CD14-positive monocyte (primary cell): Measurements from ENCODE around the gene NCCRP1. TPM values are rescaled to one million over a fixed set of nuclear protein-coding genes. Genes with fewer than 3 reads are reported as not detected.

Experiments used
- DNase-seq, 3 donors: peaks; one replicate each; pipeline ENCODE4 v3.0.0-alpha.2; 2011 to 2022
- H2AFZ ChIP-seq: 2 replicates; pipeline ENCODE4 v1.6.0; 2012; ENCODE audit warnings: mild to moderate bottlenecking, low read depth, low read length, inconsistent platforms; ENCODE audit not compliant: insufficient read depth, poor library complexity, severe bottlenecking
- H3K27ac ChIP-seq, 2 donors: 1 replicate in 1 of 2; 2 replicates in 1 of 2; pipeline ENCODE4 v1.5.1; 2012 to 2013; ENCODE audit warnings: low read length in 2 of 2, control low read depth in 1 of 2, inconsistent platforms in 1 of 2, low read depth in 1 of 2, mild to moderate bottlenecking in 1 of 2
- H3K27me3 ChIP-seq, 2 donors: one replicate each; pipeline versions ENCODE4 v1.6.0 to v1.6.1; 2011 to 2013; ENCODE audit warnings: low read length in 2 of 2; ENCODE audit not compliant: control insufficient read depth in 2 of 2, insufficient read depth in 2 of 2
- H3K36me3 ChIP-seq, 2 donors: replicated peaks in 1 of 2; 1 replicate in 1 of 2; 2 replicates in 1 of 2; pipeline versions ENCODE4 v1.5.1 to v1.6.1; 2012 to 2013; ENCODE audit warnings: low read length in 2 of 2, control low read depth in 1 of 2, inconsistent platforms in 1 of 2, mild to moderate bottlenecking in 1 of 2; ENCODE audit not compliant: insufficient read depth in 2 of 2, control insufficient read depth in 1 of 2
- H3K4me1 ChIP-seq, 2 donors: 1 replicate in 1 of 2; 2 replicates in 1 of 2; pipeline versions ENCODE4 v1.5.1 to v1.6.1; 2012 to 2013; ENCODE audit warnings: low read length in 2 of 2, control low read depth in 1 of 2, inconsistent platforms in 1 of 2, mild to moderate bottlenecking in 1 of 2, moderate library complexity in 1 of 2; ENCODE audit not compliant: insufficient read depth in 2 of 2, control insufficient read depth in 1 of 2
- H3K4me2 ChIP-seq: replicated peaks from 2 replicates; pipeline ENCODE3; 2012; ENCODE audit warnings: low read length, moderate library complexity, mild to moderate bottlenecking; ENCODE audit not compliant: poor library complexity, severe bottlenecking; ENCODE audit errors: extremely low read depth
- H3K4me3 ChIP-seq, 3 experiments: fragments of 200-600 bp in 1 of 3; sonication (generic) in 1 of 3; replicated peaks in 1 of 3; 1 replicate in 2 of 3; 2 replicates in 1 of 3; pipeline ENCODE4 v1.5.1; 2011 to 2013; ENCODE audit warnings: low read length in 3 of 3, mild to moderate bottlenecking in 3 of 3, control low read depth in 2 of 3, low read depth in 2 of 3, inconsistent platforms in 1 of 3, moderate library complexity in 1 of 3
- H3K79me2 ChIP-seq: 2 replicates; pipeline ENCODE4 v1.6.0; 2012; ENCODE audit warnings: mild to moderate bottlenecking, control low read depth, inconsistent platforms, low read length, moderate library complexity; ENCODE audit not compliant: insufficient read depth
- H3K9ac ChIP-seq: 2 replicates; pipeline ENCODE4 v1.6.0; 2017; ENCODE audit warnings: low read length, mild to moderate bottlenecking; ENCODE audit not compliant: insufficient read depth, poor library complexity, severe bottlenecking
- H3K9me3 ChIP-seq, 2 donors: replicated peaks in 1 of 2; 1 replicate in 1 of 2; 2 replicates in 1 of 2; pipeline versions ENCODE4 v1.5.1 to v1.6.1; 2012 to 2013; ENCODE audit warnings: low read length in 2 of 2, control low read depth in 1 of 2; ENCODE audit not compliant: control insufficient read depth in 1 of 2, insufficient read depth in 1 of 2
- H4K20me1 ChIP-seq: 2 replicates; pipeline ENCODE4 v1.6.0; 2012; ENCODE audit warnings: mild to moderate bottlenecking, low read length, control low read depth, moderate library complexity; ENCODE audit not compliant: insufficient read depth
- H3K27ac Mint-ChIP-seq, 7 donors: one replicate each; pipeline ENCODE4 v1.8.0; 2020; ENCODE audit warnings: mild to moderate bottlenecking in 7 of 7, mixed read lengths in 7 of 7, moderate library complexity in 6 of 7, inconsistent platforms in 2 of 7
- H3K27me3 Mint-ChIP-seq, 3 donors: one replicate each; pipeline ENCODE4 v1.8.0; 2021 to 2022; ENCODE audit warnings: low read depth in 3 of 3, mild to moderate bottlenecking in 3 of 3, mixed read lengths in 3 of 3, moderate library complexity in 3 of 3, inconsistent platforms in 1 of 3
- H3K36me3 Mint-ChIP-seq, 2 donors: one replicate each; pipeline ENCODE4 v1.8.0; 2020; ENCODE audit warnings: mixed read lengths in 2 of 2, inconsistent platforms in 1 of 2, mild to moderate bottlenecking in 1 of 2
- H3K4me1 Mint-ChIP-seq: one replicate; pipeline ENCODE4 v1.8.0; 2020; ENCODE audit warnings: mild to moderate bottlenecking, mixed read lengths
- H3K4me3 Mint-ChIP-seq, 2 donors: one replicate each; pipeline ENCODE4 v1.8.0; 2020; ENCODE audit warnings: mild to moderate bottlenecking in 2 of 2, mixed read lengths in 2 of 2, moderate library complexity in 1 of 2
- H3K9me3 Mint-ChIP-seq, 7 donors: one replicate each; pipeline ENCODE4 v1.8.0; 2020 to 2022; ENCODE audit warnings: mixed read lengths in 7 of 7, mild to moderate bottlenecking in 6 of 7, moderate library complexity in 6 of 7, inconsistent platforms in 2 of 7
- CTCF ChIP-seq: fragments of 200-600 bp; IDR thresholded peaks from one replicate; pipeline ENCODE4 v1.8.0; 2022; ENCODE audit warnings: antibody characterized with exemption, mild to moderate bottlenecking
- WGBS: methylation state at CpG from one replicate; pipeline ENCODE4 v1.1.5; 2013; ENCODE audit warnings: missing lambda C conversion rate; ENCODE audit not compliant: insufficient coverage; 5-methylcytosine and 5-hydroxymethylcytosine counted together
- intact Hi-C, 2 donors: fragments of 100-400 bp; cut with micrococcal nuclease; formaldehyde crosslinking; loops; one replicate each; pipeline versions ENCODE4 v1.15.0 to v1.15.1; 2023
- polyA plus RNA-seq, 3 donors: library from polyadenylated mRNA; depleted of rRNA in 1 of 3; unstranded in 2 of 3; stranded (reverse) in 1 of 3; fragments of 300-500 nt in 2 of 3; fragments of >200 nt in 1 of 3; fragmentation: Illumina TruSeq in 2 of 3; gene quantifications; 1 replicate in 2 of 3; 2 replicates in 1 of 3; pipeline ENCODE4 v1.2.3, GENCODE V29; 2012 to 2021

NCCRP1 gene
- polyA plus RNA-seq, 3 donors = not detected

GRCh38 chr19:39251081-39251480, 54.3 kb downstream of the NCCRP1 start:
- no peak overlapping the region for H3K27ac Mint-ChIP-seq
- Histone ChIP-seq H3K27ac (no peak overlapping the region), H3K4me2 (no peak overlapping the region), H3K9ac (no peak overlapping the region), H2AFZ (no peak overlapping the region), H3K4me3 (no peak overlapping the region), H3K9me3 (no peaks in the 10 kb centered on the region), H3K27me3 (peaks cover 2 to 24% of the 10 kb centered on the region in 2 donors), H4K20me1 (no peaks in the 10 kb centered on the region), H3K79me2 (no peaks in the 10 kb centered on the region), H3K36me3 (no peaks in the 10 kb centered on the region), H3K4me1 (peaks cover 0 to 7% of the 10 kb centered on the region in 2 donors)
- H3K4me3 Mint-ChIP-seq = no peak overlapping the region
- TF ChIP-seq CTCF = no peak
- no CpG with 5 or more reads among the region's 5 CpGs for WGBS
- intact Hi-C loops = no loop called here
- H3K27me3 Mint-ChIP-seq = peaks cover 23 to 31% (median 29%) of the 10 kb centered on the region in 3 donors
- peaks cover 0 to 4% (median 2%) of the 10 kb centered on the region in 7 donors for H3K9me3 Mint-ChIP-seq
- peaks cover 4% of the 10 kb centered on the region for H3K4me1 Mint-ChIP-seq
- no peaks in the 10 kb centered on the region for H3K36me3 Mint-ChIP-seq
- DNase-seq = no peak

Other genes with a start within 250 kb of the NCCRP1 start
- gene FBXO17, start 221.2 kb upstream of the NCCRP1 start, polyA plus RNA-seq = not detected
- gene FBXO27, start 164.4 kb upstream of the NCCRP1 start, polyA plus RNA-seq = not detected
- not detected for gene ACP7, start 112.6 kb upstream of the NCCRP1 start, polyA plus RNA-seq
- gene PAK4, start 71.2 kb upstream of the NCCRP1 start, polyA plus RNA-seq = 10 to 100 TPM in 1 of 3 donors, 1 to 10 TPM in 2; 1.3 to 11.3 (median 1.5) TPM
- gene SYCN, start 7.3 kb downstream of the NCCRP1 start, polyA plus RNA-seq = not detected
- gene IFNL3, start 48.0 kb downstream of the NCCRP1 start, polyA plus RNA-seq = not detected
- not detected for gene IFNL4, start 51.9 kb downstream of the NCCRP1 start, polyA plus RNA-seq
- not detected for gene IFNL2, start 71.4 kb downstream of the NCCRP1 start, polyA plus RNA-seq
- not detected for gene IFNL1, start 99.4 kb downstream of the NCCRP1 start, polyA plus RNA-seq
- gene LRFN1, start 123.9 kb downstream of the NCCRP1 start, polyA plus RNA-seq = 1 to 10 TPM; 1.1 to 3.0 (median 1.9) TPM
- gene GMFG, start 139.1 kb downstream of the NCCRP1 start, polyA plus RNA-seq = 1,000 to 10,000 TPM in 2 of 3 donors, 100 to 1,000 TPM in 1; 548 to 1,874 (median 1,536) TPM
- 10 to 100 TPM in 1 of 3 donors, 1 to 10 TPM in 2; 4.5 to 56.6 (median 5.6) TPM for gene SAMD4B, start 145.5 kb downstream of the NCCRP1 start, polyA plus RNA-seq
- 10 to 100 TPM; 22.7 to 37.8 (median 25.2) TPM for gene PAF1, start 194.1 kb downstream of the NCCRP1 start, polyA plus RNA-seq
- gene MED29, start 194.4 kb downstream of the NCCRP1 start, polyA plus RNA-seq = 10 to 100 TPM; 35.8 to 38.2 (median 37.0) TPM
- gene ZFP36, start 209.9 kb downstream of the NCCRP1 start, polyA plus RNA-seq = 1,000 to 10,000 TPM in 1 of 3 donors, 100 to 1,000 TPM in 2; 473 to 2,084 (median 632) TPM
- 100 to 1,000 TPM in 1 of 3 donors, 1 to 10 TPM in 1, under 1 TPM in 1; 0.73 to 202 (median 1.2) TPM for gene PLEKHG2, start 215.7 kb downstream of the NCCRP1 start, polyA plus RNA-seq
- 1,000 to 10,000 TPM in 2 of 3 donors, 100 to 1,000 TPM in 1; 689 to 2,619 (median 1,038) TPM for gene RPS16, start 239.0 kb downstream of the NCCRP1 start, polyA plus RNA-seq
- gene SUPT5H, start 248.6 kb downstream of the NCCRP1 start, polyA plus RNA-seq = 10 to 100 TPM; 43.6 to 83.2 (median 50.7) TPM